Uterus (tissue), 4 donors: Measurements from ENCODE around the gene CDKN1B. TPM values are rescaled to one million over a fixed set of nuclear protein-coding genes. Genes with fewer than 3 reads are reported as not detected.

Experiments
- DNase-seq, 2 donors: peaks; one replicate each; pipeline ENCODE4 v3.0.0-alpha.2; 2019 to 2020
- H3K27ac ChIP-seq, 2 donors: fragments of 200-600 bp; sonication (generic); 1 replicate in 1 of 2; 2 replicates in 1 of 2; pipeline ENCODE4 v1.5.1; 2016 to 2018
- H3K27me3 ChIP-seq, 2 donors: fragments of 200-600 bp; sonication (generic); one replicate each; pipeline ENCODE4 v1.5.1; 2018 to 2019; ENCODE audit warnings: control low read depth in 1 of 2
- H3K36me3 ChIP-seq, 2 donors: fragments of 200-600 bp; sonication (generic); one replicate each; pipeline ENCODE4 v1.5.1; 2019; ENCODE audit warnings: control low read depth in 1 of 2
- H3K4me1 ChIP-seq, 2 donors: fragments of 200-600 bp; sonication (generic); one replicate each; pipeline ENCODE4 v1.5.1; 2018 to 2019; ENCODE audit warnings: control low read depth in 1 of 2
- H3K4me3 ChIP-seq, 2 donors: fragments of 200-600 bp; sonication (generic); 1 replicate in 1 of 2; 2 replicates in 1 of 2; pipeline ENCODE4 v1.5.1; 2018 to 2019; ENCODE audit warnings: mild to moderate bottlenecking in 1 of 2
- H3K9me3 ChIP-seq, 2 donors: fragments of 200-600 bp; sonication (generic); one replicate each; pipeline ENCODE4 v1.5.1; 2019; ENCODE audit warnings: control low read depth in 1 of 2
- CTCF ChIP-seq, 4 experiments: fragments of 200-600 bp in 2 of 4; fragments of 450-650 bp in 2 of 4; sonication (generic) in 2 of 4; IDR thresholded peaks; one replicate each; pipeline ENCODE4 v1.5.1; 2016 to 2019; ENCODE audit warnings: antibody characterized with exemption in 4 of 4, mild to moderate bottlenecking in 2 of 4, moderate library complexity in 1 of 4
- POLR2A ChIP-seq, 2 donors: fragments of 450-650 bp; IDR thresholded peaks; one replicate each; pipeline ENCODE4 v1.6.1; 2016; ENCODE audit warnings: antibody characterized with exemption in 2 of 2, mild to moderate bottlenecking in 1 of 2, moderate library complexity in 1 of 2
- intact Hi-C: fragments of 100-400 bp; cut with DNase I; formaldehyde crosslinking; loops from one replicate; pipeline ENCODE4 v1.15.1; 2023; ENCODE audit warnings: low total_unique reads
- total RNA-seq, 4 donors: library from RNA; depleted of rRNA in 3 of 4; stranded (reverse); fragments of >200 nt in 3 of 4; gene quantifications; one replicate each; pipeline versions ENCODE4 v1.1.0 to v1.2.4, GENCODE V29; 2014 to 2023
- donor health status: DM: yes; HTN: yes; CAD: no.

CDKN1B gene
- 100 to 1,000 TPM in 1 of 4 donors, 10 to 100 TPM in 3; 40.7 to 104 (median 86.0) TPM for total RNA-seq

GRCh38 chr12:12716793-12717585 lies at the start of gene CDKN1B:
CDKN1B (plus strand) TSS chr12:12717368; CDS start chr12:12717840, 472 bp downstream.
- intact Hi-C loops: loop anchor here (1.0 kb wide), 1 partner anchor 8 kb away; no protein-coding TSS in a partner anchor
- H3K27me3 ChIP-seq: no peaks in the 10 kb centered on the region
- H3K4me3 ChIP-seq: peak within 1 kb of the TSS; percentile 98 to 99
- H3K36me3 ChIP-seq: no peaks in the 10 kb centered on the region
- TF ChIP-seq CTCF (IDR thresholded peaks at IDR 0.05): peak in 1 of 4 experiments; percentile 25
- TF ChIP-seq POLR2A (IDR thresholded peaks at IDR 0.05): peak; percentile 85 to 86
- H3K4me1 ChIP-seq: peaks cover 0 to 3% of the 10 kb centered on the region in 2 donors
- peak; percentile 94 for DNase-seq
- H3K9me3 ChIP-seq: no peaks in the 10 kb centered on the region
- peak within 1 kb of the TSS; percentile 100 for H3K27ac ChIP-seq

- Histone ChIP-seq H3K27me3 (no peaks in the 10 kb centered on the region), H3K36me3 (no peaks in the 10 kb centered on the region), H3K4me1 (no peaks in the 10 kb centered on the region), H3K4me3 (no peak overlapping the region), H3K27ac (no peak overlapping the region), H3K9me3 (no peaks in the 10 kb centered on the region)
- no peak for DNase-seq
- no peak for TF ChIP-seq POLR2A (IDR thresholded peaks at IDR 0.05)
- no peak for TF ChIP-seq CTCF (IDR thresholded peaks at IDR 0.05)
- intact Hi-C loops: no loop called here
Observed at GRCh38 chr12:12668005-12668404, 49.2 kb upstream of the CDKN1B start.

GRCh38 chr12:12669020-12669419 lies 48.1 kb upstream of the CDKN1B start:
- Histone ChIP-seq H3K27me3 (no peaks in the 10 kb centered on the region), H3K36me3 (no peaks in the 10 kb centered on the region), H3K4me3 (no peak overlapping the region), H3K4me1 (no peaks in the 10 kb centered on the region), H3K9me3 (no peaks in the 10 kb centered on the region), H3K27ac (no peak overlapping the region)
- DNase-seq: no peak
- intact Hi-C loops: no loop called here
- TF ChIP-seq POLR2A (IDR thresholded peaks at IDR 0.05): no peak
- TF ChIP-seq CTCF (IDR thresholded peaks at IDR 0.05): no peak

GRCh38 chr12:12671850-12672660 lies 45.1 kb upstream of the CDKN1B start:
- intact Hi-C loops: no loop called here
- no peak for TF ChIP-seq CTCF (IDR thresholded peaks at IDR 0.05)
- TF ChIP-seq POLR2A (IDR thresholded peaks at IDR 0.05): no peak
- Histone ChIP-seq H3K36me3 (no peaks in the 10 kb centered on the region), H3K4me3 (no peak overlapping the region), H3K27ac (no peak overlapping the region), H3K4me1 (no peaks in the 10 kb centered on the region), H3K27me3 (no peaks in the 10 kb centered on the region), H3K9me3 (no peaks in the 10 kb centered on the region)
- DNase-seq: no peak

- H3K4me3 ChIP-seq: no peak overlapping the region
- TF ChIP-seq CTCF (IDR thresholded peaks at IDR 0.05) (no peak), POLR2A (IDR thresholded peaks at IDR 0.05) (no peak)
- no peaks in the 10 kb centered on the region for H3K4me1 ChIP-seq
- no peak overlapping the region for H3K27ac ChIP-seq
- H3K9me3 ChIP-seq: no peaks in the 10 kb centered on the region
- no peaks in the 10 kb centered on the region for H3K27me3 ChIP-seq
- DNase-seq: no peak
- intact Hi-C loops: no loop called here
- H3K36me3 ChIP-seq: no peaks in the 10 kb centered on the region
Observed at GRCh38 chr12:12673296-12673695, 43.9 kb upstream of the CDKN1B start.
